HG02870 (cell line): ENCODE measurements around the gene PTOV1.

Source experiments
- ATAC-seq: cut with Tn5 transposase; IDR thresholded peaks from one replicate; pipeline ENCODE4 v1.9.1; 2021; ENCODE audit warnings: mild to moderate bottlenecking, moderate library complexity; ENCODE audit not compliant: unreplicated experiment

The PTOV1 gene

GRCh38 chr19:49840736-49841249, 10.2 kb upstream of the PTOV1 start:
- ATAC-seq, result no peak

- no peak for ATAC-seq
These were observed 7.7 kb upstream of the PTOV1 start for GRCh38 chr19:49843265-49843664.

GRCh38 chr19:49844138-49845095, 6.5 kb upstream of the PTOV1 start:
- no peak for ATAC-seq

GRCh38 chr19:49845414-49845813, 5.5 kb upstream of the PTOV1 start:
- no peak for ATAC-seq

GRCh38 chr19:49846408-49846807, 4.6 kb upstream of the PTOV1 start:
- no peak for ATAC-seq

- no peak for ATAC-seq
These were observed 2.9 kb upstream of the PTOV1 start for GRCh38 chr19:49847731-49848696.

- ATAC-seq, result no peak
These were observed 2.0 kb upstream of the PTOV1 start for GRCh38 chr19:49848938-49849337.

GRCh38 chr19:49849433-49850220, 1.3 kb upstream of the PTOV1 start:
- ATAC-seq, result no peak

GRCh38 chr19:49850221-49850486, 805 bp upstream of the PTOV1 start:
- ATAC-seq, result no peak

GRCh38 chr19:49851456-49852259, 699 bp downstream of the PTOV1 start:
- ATAC-seq, result peak; percentile 8

- ATAC-seq, result no peak
These were observed 1.7 kb downstream of the PTOV1 start for GRCh38 chr19:49852631-49853126.

- no peak for ATAC-seq
These were observed 3.0 kb downstream of the PTOV1 start for GRCh38 chr19:49853852-49854377.

GRCh38 chr19:49854378-49855263, 3.7 kb downstream of the PTOV1 start:
- ATAC-seq, result no peak

- no peak for ATAC-seq
These were observed 4.3 kb downstream of the PTOV1 start for GRCh38 chr19:49855277-49855675.

- ATAC-seq, result no peak
These were observed 5.0 kb downstream of the PTOV1 start for GRCh38 chr19:49855676-49856573.

- ATAC-seq, result no peak
These were observed 5.6 kb downstream of the PTOV1 start for GRCh38 chr19:49856574-49857021.

GRCh38 chr19:49857061-49857837, 6.3 kb downstream of the PTOV1 start:
- ATAC-seq, result no peak
